Measurements from ENCODE around the gene SAV1.

SAV1 gene

DNA sequence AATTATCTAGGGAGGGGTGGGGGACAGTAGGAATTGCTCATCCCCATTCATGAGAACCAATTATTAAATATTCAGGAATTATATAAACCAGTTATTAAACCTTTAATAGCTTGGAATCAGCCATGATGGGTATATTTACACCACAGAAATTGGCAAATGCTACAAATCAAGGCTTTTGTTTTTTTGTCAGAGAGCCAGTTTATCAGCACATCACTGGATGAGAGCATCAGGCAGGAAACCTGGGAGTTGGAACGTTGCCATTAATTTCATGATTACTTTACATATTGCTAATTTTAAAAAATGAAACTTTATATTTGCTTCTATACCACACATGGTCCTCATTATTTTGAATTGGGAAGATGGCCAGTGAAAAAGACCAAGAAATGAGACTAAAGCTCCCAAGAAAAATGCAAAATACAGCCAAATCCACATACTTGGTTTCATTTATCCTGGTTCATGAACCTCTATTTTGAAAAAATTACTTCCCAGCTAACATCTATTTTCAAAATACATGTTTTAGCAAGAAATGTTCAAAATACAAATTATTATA is 59.7 kb downstream of the SAV1 start:
- no peak for DNase-seq (ENCODE audit: low read depth, low spot score)

- no peak for DNase-seq (ENCODE audit: low read depth, low spot score)
Observed at GRCh38 chr14:50607761-50608160, 60.3 kb downstream of the SAV1 start.

GRCh38 chr14:50607181-50607580 is 60.9 kb downstream of the SAV1 start:
- DNase-seq (ENCODE audit: low read depth, low spot score), result no peak

DNA sequence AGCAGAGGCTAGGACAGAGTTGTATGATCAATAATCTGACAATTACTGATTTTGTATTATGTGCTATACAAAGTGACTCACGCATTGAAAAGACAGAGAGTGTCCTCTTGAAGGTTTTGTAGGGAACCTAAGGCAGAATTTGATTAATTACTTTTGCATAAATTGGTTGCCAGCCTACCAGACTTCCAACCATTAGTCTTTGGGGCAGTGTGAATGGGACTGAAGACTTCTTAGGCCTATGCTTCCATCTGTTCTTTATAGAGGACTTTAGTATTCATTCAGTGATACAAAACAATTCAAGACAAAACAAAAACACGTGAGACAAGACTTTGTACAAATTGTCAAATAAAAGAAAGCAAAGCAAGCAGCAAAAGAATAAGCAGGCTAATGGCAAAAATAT is 61.6 kb downstream of the SAV1 start:
- DNase-seq (ENCODE audit: low read depth, low spot score), result no peak

DNA sequence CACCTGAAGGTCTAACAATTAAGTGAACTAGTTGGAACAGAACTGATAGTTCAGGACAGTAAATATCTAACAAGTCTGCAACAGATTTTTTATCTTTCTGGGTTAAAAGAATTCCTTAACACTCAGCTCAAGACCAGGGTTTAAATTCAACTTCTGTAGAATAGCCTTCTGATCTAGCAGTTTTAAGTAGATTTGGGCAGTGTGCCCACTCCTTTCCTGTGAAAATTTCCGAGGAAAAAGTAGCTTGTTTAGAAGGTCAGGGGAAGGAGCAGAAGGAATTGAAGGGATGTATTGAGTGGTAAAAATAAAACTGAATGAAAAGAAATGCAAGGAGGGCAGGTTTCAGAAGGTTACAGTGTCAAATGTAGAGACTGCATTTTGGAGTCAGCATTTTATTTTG is 62.3 kb downstream of the SAV1 start:
- DNase-seq (ENCODE audit: low read depth, low spot score), result no peak

DNA sequence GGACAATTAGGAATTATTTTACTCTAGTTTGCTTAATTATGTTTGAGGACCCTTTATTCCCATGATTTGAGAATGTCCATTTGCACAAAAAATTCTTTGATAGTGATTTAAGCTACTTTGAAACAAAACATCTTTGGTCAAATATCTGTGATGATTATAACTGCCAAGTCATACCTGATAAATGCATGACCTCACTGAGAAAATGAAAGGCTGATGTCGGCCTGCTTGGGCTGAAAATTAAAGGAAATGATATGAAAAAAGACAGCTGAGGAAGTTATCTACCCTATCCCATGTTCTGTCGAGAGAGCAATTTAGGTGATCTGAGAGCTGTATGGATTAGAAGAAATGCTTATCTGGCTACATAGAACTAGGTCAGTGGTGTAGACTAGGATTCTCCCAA is 64.5 kb downstream of the SAV1 start:
- no peak for DNase-seq (ENCODE audit: low read depth, low spot score)

GRCh38 chr14:50602035-50602434 is 66.1 kb downstream of the SAV1 start:
- DNase-seq (ENCODE audit: low read depth, low spot score), result no peak

DNA sequence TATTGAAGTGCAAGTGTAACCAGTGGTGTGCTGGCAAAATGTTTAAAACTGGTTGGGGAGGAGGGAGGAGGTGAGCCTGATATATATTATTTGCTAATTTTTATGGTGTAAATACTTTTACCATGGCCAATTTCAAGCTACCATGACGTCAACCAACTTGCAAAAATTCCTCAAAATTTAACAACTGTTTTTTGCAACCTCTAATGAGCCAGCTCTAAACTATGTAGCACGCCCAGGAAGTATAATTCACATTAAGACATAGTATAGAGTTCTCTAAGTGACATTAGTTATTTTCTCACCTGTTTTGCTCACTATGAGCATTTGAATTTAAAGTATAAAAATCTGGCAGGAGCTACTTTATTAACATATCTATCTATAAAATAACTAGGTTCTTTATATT is 66.7 kb downstream of the SAV1 start:
- DNase-seq (ENCODE audit: low read depth, low spot score), result no peak

- no peak for DNase-seq (ENCODE audit: low read depth, low spot score)
Observed at GRCh38 chr14:50600849-50601248, 67.3 kb downstream of the SAV1 start.

DNA sequence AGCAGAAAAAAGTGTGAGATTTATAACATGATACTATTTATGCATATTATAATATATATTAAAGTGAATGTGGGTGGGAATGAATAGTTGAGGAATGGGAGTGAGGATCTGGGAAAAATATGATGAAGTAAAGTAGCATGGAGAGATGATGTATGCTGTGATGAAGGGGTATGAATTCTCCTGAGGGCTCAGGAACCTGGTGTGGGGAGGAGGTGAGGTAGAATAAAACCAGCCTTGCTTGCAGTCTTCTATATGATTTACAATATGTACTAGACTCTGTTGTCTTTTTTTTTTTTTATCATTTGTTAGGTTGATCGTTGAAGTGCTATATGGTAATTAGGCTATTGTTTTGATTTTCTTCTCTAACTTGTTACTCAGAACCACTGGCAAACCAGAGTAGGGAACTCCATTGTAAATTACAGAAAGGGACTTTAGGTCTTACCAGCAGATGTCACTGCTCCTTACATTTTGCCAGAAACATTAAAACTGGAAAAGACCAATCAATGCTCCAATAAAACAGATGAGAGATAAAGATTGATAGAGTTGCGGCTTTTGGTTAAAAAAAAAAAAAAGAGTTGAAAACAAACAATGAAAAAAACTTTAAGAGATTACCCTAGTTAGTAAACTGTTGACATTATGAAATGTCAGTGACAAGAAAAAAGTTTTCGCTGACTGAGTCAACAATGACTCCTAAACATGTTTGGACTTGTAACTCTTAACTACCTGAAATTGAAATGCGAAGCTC is 68.2 kb downstream of the SAV1 start:
- no peak for DNase-seq (ENCODE audit: low read depth, low spot score)

DNA sequence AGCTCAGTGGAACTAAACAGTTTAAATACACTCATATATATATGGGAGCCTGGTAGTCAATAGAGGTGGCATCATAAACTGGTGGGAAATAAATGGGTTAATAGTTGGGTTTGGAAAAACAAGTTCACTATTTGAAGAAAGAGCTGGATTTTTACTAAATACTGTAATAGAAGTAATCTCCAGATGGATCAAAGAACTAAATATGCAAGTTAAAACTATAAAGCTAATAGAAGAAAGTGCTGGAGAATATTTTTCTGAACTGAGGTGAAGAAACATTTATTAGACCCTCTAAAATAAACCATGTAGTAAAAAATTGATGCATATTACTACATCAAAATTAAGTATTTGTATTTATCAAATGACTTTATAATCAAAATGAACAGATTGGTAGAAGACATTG is 69.3 kb downstream of the SAV1 start:
- DNase-seq (ENCODE audit: low read depth, low spot score), result no peak

- no peak for DNase-seq (ENCODE audit: low read depth, low spot score)
Observed at GRCh38 chr14:50594577-50595316, 73.4 kb downstream of the SAV1 start.

DNA sequence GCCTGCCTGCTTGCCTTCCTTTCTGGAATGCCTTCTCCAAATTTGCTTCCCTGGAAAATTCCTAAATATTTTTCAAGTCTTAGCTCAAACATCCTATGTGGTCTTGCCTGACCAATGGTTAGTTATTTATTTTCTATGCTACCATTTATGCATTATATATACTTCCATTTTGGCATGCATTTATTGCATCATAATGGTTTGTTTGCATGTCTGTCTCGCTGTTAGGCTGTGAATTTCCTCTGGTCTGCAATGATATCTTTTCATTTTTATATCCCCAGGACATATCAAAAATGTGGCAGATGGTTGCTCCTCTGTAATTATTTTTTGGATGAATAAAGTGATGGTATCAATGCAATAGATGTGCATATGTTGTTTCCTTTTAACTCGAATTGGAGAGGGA is 77.6 kb downstream of the SAV1 start:
- DNase-seq (ENCODE audit: low read depth, low spot score), result no peak

Data from activated naive CD8-positive, alpha-beta T cell treated with anti-CD3 and anti-CD28 coated beads, Interleukin-2, amount 50 U/mL, for 16 hours (primary cell).